NCI-H345 (cell line): ENCODE data around the gene PAPPA2.

Source experiments
- DNase-seq: peaks from one replicate; lab custom pipeline; 2025; lab: John Stamatoyannopoulos, UW

Gene PAPPA2

DNA sequence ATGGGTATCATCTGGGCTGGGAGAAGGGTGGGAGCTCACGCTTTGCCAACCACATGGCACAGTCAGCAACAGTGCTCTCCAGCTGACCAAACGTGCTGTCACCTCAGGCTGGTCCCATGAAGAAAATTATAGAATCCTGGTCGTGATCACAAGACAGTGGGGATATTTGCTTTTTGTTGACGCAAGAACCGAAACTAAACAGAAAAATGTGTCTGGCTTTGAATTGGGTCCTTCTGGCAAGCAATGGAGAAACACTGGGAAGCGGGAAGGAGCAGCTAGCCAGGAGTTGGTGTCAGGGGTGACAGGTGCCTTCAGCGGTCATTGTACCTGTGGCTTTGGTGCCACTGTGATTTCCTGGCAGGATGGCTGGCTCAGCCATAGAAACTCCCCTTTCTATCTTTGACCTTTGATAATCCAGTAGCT, 304.8 kb downstream of the PAPPA2 start:
- DNase-seq = no peak

DNA sequence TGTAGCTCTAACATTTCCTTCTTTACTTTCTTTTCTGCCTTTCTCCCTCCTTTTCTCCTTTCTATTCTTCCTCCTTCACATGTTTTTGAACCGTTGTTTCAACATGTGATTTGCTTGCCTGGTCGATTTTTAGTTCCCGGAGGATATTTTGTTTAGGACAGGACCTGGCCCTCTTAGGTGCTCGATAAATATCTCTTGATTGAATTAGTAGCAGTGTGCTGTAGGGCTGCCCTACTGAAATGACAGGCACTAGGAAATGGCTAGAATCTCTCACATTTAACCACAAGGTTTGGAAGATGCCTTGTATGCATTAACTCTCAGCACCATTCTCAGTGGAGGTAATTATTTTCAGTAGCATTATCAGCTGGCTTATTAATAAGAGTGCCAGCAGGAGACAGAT, 305.6 kb downstream of the PAPPA2 start:
- no peak for DNase-seq

DNA sequence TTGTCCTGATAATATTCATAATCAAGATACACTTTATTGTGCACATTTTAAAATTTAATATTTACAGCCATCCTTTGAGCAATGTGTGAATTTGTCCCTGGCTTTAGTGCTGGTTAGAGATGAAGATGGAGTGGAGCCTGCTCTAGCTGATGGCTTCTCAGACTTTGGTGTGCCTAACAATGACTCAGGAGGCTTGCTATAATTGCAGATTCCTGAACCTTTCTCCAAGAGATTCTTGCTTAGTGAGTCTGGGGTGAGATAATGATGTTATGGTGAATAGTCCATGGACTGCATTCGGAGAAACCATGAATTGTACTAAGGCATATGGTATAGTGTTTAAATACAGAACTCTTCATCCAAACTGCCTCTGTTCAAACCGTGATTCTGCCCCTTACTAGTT, 307.1 kb downstream of the PAPPA2 start:
- no peak for DNase-seq

DNA sequence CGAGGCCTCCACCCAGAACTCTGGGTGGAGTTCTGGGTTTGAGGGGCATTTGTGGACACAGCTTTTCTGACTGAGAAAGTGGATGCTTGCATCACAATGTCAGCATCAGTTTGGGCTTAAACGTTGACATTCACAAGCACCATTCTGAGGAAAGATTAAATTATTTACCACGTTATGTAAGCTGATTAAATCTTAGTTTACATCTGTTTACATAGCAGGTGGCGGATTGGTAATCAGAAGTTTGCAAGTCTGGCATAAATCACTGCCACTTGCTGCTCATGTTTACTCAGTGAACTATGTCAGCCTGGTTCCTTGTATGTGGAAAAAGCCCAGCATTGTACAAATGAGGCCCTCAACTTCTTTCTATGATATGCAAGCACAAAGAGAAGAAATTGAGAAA, 310.1 kb downstream of the PAPPA2 start:
- DNase-seq = no peak

DNA sequence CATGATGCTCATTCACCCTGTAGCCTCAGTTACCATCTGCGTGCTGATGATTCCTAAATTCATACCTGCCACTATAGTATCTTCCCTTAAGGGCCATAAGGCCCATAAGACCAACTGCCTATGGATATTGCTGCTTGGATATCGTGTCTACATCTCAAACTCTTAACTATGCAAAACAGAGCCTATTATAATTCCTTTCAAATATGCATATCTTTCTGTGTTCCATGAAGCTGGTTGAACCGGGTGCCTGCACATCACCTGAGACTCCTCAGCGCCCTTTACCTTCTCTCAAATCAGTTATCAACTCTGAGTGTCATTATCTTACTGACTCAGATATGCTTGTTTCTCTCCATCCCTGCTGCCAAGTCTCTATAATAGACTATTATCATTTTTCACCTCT, 311.2 kb downstream of the PAPPA2 start:
- no peak for DNase-seq

DNA sequence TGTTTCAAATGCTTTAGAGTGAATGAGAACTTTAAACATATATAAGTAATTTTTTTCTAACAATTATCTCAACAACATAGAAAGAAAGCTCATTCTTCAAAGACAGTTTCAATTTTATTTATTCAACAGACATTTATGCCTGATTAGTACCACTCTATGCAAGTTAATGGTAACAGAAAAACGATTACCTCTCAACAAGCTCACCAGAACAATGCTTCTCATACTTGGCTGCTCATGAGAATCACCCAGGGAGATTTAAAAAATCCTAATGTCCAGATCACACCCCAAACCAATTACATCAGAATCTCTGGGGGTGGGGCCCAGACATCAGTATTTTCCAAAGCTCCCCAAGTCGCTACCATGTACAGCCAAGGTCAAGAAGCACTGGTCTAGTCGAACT, 312.4 kb downstream of the PAPPA2 start:
- DNase-seq = no peak

DNA sequence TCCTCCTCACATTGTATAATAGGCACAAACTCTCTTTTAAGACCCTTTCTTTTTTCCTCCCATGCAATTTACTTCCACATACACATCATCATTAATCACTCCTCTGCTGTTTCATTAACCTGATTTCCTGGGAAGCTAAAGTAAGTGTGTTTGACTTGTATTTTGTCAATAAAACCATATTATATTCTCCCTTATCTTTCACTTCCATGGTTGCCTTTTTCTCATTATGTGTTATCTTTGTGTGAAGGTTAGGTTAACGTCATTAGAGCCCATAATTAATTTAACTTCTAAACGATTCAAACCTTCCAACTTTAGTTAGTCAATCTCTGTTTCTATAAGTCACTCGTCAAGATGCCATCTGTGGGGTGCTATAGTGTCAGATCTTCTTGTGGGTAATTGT, 313.0 kb downstream of the PAPPA2 start:
- DNase-seq = no peak

DNA sequence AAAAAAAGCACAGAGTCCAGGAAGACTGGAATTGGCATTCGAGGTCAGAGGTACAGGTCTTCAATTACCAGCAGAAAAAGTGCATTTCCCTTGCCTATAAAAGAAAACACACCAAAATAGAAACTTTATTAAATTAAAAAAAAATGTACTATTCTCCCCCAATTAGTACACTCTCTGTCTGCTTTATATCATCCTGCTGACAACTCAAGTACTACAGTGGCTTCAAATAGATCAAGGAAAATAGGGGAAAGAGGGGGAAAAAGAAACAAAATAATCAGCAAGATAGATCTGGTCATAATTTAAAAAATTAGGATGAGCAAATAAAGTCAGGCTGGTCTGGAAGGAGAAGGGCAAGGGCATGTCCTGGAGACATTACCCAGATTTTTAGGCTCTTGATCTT, 315.1 kb downstream of the PAPPA2 start:
- DNase-seq = no peak

DNA sequence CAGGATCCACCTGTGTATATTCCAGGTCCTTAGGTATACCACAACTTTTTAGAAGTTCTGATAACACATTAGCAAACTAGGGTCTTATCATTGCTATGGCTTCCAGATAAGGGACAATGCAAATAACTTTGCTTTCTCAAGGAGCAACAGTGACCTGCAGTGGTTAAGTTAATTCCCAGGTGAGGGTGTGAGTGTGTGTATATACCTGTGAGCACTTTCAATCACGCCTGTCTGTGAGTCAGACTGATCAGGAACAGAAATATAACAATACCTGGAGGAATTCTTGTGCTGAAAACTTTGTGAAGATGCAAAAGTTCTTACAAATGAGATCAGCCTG, 317.0 kb downstream of the PAPPA2 start:
- DNase-seq = no peak

DNA sequence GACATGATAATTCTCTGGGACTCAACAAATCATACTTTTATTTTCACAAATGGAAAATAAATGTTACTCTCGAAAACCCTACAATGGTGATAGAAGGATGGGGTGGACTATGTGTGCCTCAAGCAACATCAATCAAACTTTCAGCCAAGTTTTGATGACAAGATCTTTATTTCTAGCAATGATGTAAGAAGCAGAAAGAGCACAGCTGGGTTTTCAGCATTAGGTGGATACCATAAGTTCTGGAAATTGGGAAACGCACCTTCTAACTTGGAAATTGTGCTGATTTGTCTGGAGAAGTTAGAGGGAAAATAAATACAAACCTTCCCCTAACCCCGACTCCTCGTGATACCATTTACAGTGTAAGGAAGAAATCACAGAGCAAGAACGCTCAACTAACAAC, 320.3 kb downstream of the PAPPA2 start:
- DNase-seq = no peak

DNA sequence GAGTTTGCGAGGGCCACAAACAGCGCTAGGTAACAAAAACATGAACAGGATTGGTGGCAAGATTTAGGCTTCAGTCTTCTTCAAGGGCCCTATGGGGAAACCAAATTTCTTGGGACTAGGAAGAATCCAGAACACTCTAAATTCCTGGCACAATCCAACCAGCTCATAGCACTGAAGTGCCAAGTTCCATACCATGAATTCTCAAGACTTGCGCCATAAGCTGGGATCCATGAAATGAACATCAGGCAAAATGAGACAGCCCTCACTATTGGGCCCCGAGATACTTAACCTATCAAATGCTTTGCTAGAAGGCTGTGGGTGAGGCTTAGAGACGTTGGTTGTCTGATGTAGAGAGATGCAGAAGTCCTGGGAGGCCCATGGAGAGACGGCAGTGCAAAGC, 322.1 kb downstream of the PAPPA2 start:
- DNase-seq = no peak

DNA sequence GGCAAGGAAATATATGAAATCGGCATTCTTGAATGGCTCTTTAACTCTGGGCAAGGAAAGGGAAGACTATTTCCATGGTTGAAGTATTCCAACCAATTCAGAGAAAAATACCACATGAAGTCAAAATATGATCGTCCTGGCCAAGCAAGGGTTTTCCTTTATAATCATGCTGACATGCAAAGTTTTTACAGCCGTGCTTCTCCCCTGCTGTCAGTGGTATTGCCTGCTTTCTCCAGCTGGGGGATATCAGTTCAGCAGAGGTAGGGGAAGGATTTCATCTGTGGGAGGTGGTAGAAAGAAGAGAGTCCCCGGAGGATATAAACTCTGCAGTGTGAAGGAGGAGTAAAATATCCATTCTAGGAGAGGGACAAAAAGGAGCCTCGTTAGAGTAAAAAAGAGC, 322.8 kb downstream of the PAPPA2 start:
- DNase-seq = no peak

DNA sequence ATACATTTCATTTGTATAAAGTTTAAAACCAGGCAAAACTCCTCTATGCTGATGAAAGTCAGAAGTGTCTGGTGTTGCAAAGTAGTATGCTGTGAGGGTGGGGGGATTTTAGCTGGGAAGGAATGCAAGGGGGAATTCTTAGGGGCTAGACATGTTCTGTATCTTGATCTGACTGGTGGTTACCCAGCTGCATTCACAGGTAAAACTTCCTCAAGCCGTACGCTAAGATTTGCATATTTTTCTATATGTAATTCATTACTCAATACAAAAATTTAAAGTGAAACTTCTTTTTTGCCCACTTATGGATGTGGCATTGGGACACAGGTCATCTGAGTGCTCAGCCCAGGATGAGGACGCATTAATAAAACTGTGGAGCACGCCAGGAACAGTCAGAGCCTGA, 323.3 kb downstream of the PAPPA2 start:
- no peak for DNase-seq

DNA sequence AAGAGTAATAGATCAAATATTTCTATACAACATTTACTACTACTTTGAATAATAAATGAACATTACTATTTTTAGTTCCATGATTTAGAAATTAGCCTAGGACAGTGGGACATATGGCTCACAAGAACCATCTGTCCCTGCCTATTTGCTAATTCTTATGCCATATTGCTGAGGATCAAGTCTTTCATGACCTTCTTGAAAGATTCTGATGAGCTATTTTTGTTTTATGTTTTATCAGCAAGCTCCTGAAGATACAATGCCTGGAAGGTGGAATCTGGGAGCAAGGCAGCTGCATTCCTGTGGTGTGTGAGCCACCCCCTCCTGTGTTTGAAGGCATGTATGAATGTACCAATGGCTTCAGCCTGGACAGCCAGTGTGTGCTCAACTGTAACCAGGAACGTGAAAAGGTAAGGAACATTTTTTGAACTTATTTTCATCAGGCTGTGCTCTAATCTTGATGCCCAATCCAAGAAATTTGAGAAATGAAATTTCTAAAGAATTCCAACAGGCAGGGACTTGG, 326.7 kb downstream of the PAPPA2 start:
- DNase-seq = no peak

DNA sequence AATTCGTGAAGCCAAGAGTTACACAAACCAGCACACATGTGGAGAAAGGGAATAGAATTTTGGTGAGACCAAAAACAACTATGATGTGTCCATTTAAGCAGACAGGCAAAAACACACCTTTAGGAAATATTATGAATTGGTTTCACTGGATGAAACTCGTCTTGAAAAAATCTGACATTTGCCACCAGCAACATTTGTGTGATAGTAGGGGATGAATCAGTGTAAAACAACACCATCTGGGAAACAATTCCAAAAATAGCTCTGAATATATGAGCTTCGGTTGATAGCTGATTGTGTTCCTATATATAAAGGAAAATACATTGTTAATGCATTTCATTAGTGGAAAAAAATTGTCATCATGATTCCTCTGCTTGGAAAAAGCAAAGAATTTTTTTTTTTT, 327.8 kb downstream of the PAPPA2 start:
- no peak for DNase-seq

DNA sequence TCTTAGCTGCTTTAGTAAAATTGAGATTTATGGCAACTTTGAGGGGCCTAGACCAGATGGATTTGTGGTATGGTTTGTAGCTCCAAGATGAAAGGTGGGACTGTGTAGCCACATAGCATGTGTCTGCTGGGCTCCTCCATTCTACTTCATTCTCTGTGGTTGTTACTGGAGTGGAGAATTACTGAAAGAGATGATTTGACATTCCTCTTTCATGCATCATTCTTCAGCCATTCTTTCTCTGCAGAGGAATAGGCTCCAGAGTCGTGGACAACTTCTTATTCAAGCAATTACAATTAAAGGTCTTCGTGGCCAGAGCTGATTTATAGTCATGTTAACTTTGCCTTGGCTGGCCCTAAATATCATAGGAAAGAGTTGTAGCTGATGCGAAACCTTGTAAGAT, 328.9 kb downstream of the PAPPA2 start:
- no peak for DNase-seq

DNA sequence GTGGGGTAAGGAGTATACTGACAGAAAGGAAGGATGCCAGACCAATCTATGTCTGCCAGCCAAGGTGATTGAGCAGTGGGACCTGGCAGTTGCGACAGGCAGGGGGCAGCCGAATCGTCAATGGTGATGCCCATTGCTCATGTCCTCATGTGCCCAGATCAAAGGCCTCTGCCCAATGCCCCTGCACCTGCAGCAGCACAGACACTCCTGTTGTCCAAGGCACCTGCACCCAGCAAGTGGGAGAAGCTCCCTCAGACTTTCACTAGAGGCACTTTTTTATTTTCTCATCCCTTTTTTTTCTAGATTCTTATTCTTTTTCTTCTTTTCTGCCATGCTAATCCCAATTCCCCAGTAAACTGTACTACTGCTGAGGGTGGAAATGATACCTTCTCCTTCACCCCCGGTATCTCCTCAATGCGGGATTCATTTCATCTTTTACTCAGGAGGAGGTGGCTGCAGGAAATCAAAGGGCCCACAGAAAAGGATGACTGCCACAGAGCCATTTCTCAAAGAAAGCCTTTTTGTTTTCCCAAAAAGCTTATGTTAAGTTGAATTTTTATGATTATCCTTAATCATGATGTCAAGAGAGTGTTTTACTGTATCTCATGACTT, 332.0 kb downstream of the PAPPA2 start:
- no peak for DNase-seq

DNA sequence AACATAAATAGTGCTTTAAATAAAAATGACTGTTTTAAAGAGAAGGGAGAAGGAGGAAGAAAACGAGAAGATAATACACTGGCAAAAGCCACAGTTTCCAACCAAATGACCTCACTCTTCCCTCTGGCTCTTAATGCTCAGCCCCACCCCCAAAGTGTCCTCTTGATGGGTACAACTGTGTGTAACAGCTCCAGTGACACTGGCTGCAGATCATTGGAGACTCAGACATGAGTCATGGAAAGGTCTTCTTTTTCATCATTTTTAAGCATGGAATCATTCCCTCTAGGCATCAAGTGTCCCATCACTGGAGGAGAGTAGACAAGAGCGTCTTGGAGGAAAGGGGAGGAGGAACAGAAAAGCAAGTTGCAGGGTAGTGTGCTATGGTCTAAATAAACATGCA, 333.0 kb downstream of the PAPPA2 start:
- DNase-seq = no peak

DNA sequence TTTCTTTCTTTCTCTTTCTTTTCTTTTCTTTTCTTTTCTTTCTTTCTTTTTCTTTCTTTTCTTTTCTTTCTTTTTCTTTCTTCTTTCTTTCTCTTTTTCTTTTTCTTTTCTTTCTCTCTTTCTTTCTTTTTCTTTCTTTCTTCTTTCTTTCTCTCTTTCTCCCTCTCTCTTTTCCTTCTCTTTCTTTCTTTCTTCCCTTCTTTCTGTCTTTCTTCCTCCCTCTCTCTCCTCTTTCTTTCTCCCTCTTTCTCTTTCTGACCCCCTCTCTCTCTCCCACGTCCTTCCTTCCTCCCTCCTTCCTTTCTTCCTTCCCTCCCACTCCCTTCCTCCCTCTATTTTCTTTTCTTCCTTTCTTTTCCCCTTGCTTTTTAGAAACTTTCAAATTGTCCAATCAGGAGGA, 333.6 kb downstream of the PAPPA2 start:
- DNase-seq = no peak

DNA sequence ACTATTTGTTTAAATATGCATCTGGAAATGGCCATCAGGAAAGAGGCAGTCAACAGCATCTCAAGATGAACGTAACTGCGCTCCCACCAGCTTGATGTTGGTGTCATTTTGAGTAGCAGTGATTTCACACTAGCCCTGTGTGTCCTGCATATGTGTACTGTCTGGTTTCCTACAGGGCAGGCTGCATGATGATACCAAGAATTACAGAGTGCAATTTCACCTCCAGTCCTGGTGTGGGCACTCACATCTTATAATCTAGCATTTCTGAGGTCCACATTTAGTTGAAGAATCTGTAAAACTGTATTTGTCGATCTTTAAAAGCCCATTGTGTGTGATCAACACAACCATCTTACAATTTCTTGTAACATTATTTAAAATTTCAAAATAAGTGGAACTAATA, 336.4 kb downstream of the PAPPA2 start:
- DNase-seq = no peak

DNA sequence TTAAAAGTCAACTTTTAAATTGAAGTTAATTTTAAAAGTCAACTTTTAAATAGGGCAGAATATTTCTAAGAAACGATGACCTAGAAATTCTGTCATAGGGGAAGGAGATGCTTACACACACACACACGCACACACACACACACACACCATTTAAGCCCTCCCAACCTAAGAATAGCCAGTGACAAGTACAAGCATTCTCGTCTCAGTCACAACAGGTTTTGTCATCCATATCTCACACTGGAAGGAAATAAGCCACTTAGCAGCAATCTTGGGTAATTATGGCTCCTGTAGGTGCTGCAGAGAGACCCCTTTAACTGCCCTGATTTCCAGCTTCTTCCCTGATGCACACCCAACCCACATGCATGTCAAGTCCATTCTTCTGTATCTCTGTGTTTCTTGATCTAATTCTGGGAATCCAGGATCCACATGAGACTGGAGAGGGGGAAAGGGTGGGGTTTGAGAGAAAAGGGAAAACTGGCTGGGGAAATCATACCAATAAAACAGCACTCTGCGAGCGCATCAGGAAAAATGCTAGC, 338.1 kb downstream of the PAPPA2 start:
- no peak for DNase-seq

DNA sequence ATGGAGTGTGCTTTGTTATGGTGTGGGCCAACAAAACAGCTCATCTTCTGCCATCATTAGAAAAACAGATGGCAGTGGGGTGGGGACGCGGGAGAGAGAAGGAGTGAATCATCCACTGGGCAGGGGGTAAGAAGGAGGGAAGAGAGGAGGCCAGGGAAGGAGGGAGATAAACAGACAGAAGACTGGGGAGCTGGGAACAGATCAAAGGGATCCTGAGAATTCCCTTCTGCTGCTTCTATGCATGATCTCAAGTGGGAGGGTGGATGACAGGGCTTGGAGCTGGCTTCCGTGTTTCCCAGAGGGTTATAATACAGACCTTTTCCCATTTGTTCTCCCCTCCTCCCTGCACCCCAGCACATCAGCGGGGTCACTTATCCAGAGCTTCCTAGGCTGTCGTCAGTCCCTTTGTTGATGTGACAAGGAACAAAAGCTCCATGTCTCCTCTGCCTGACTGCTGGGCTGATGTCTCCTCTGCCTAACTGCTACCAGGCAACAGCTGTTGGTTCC, 338.6 kb downstream of the PAPPA2 start:
- no peak for DNase-seq

DNA sequence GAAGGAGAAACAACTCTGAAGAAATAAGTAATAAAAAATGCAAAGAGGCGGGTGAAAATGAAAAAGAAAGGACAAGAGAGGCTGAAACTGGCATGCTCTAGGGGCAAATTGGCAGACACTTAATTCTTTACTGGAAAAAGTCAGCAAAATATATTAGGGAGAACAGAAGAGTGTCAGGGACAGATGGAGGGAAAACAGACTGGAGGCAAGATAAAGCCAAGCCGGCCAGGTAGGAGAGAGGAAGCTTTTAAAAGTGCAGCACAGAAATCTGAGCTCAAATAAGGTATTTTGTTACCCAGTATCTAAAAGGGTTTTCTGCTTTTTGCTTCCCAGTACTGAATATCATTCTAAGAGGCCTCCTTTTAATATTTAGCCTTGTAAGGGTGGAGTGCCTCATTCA, 339.3 kb downstream of the PAPPA2 start:
- no peak for DNase-seq

DNA sequence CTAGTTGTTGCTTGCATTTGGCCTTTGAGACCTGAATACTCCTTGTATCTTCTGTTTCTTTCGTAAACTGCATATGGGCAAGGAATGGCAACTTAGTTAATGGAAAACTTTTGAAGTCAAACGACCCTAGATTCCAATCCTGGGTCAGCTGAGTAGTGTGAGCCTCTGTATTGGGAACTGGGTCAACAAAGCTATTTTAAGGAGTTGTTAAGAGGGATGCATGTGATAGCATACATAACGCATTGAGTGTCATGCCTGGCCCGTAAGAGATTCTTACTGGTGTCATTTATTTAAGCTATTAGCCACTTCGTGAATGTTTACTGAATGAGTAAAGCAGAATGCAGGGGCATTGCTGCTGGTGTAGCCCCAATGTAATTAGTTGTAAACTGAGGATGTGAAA, 340.1 kb downstream of the PAPPA2 start:
- no peak for DNase-seq
